LNCaP clone FGC (cell line): ENCODE data around the gene UBIAD1.
"Not testable (repeated sequence)": the region's sequence is repeated elsewhere in the genome, so short reads cannot be mapped to it uniquely, and the experiment has no call there.

ENCODE experiments used
- DNase-seq: peaks from one replicate; pipeline ENCODE4 v3.0.0-alpha.2; 2011; ENCODE audit warnings: low read depth
- H3K4me3 ChIP-seq: 2 replicates; pipeline ENCODE4 v1.5.1; 2011; ENCODE audit warnings: mild to moderate bottlenecking, low read depth, low read length, control low read depth
- TF ChIP-seq, protein P1 (sequence below): IDR thresholded peaks from 2 replicates; pipeline ENCODE4 v1.5.1; 2012; ENCODE audit warnings: mild to moderate bottlenecking; ENCODE audit not compliant: control insufficient read depth, insufficient read depth; ENCODE audit errors: extremely low read depth

UBIAD1 gene

DNA sequence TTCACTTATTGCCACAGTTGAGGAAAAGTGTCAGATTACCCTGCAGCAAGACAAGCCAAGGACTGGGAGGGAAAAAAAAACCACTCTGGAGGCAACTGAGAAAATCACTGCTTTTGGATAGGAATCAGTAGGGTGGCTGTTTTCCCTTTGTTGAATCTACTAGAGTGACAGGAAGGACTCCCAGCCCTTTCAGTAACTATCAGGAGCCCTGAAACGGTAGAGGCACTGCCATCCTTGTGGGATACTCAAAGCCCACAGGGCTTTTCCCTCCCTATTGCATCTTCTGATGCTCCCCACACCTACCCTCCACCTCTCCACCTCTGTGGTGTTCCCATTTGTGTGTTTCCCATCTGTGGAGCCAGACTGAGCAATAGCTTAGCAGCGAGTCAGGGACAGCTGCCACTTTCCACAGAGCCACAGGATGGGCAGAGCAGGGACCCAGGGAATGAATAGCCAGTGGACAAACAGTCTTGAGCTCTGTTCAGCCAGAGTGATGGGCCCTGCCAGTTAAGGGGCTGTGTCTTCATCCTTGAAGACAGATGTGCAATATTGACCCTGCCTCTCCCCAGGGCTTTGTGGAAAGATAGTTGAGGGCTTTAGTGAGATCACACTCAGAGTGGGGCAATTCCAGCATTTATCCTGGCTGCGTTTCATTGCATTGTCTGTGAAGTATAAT lies 13.9 kb downstream of the UBIAD1 start:
- no peak for DNase-seq
- TF ChIP-seq, protein P1, sequence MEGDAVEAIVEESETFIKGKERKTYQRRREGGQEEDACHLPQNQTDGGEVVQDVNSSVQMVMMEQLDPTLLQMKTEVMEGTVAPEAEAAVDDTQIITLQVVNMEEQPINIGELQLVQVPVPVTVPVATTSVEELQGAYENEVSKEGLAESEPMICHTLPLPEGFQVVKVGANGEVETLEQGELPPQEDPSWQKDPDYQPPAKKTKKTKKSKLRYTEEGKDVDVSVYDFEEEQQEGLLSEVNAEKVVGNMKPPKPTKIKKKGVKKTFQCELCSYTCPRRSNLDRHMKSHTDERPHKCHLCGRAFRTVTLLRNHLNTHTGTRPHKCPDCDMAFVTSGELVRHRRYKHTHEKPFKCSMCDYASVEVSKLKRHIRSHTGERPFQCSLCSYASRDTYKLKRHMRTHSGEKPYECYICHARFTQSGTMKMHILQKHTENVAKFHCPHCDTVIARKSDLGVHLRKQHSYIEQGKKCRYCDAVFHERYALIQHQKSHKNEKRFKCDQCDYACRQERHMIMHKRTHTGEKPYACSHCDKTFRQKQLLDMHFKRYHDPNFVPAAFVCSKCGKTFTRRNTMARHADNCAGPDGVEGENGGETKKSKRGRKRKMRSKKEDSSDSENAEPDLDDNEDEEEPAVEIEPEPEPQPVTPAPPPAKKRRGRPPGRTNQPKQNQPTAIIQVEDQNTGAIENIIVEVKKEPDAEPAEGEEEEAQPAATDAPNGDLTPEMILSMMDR = no peak
- H3K4me3 ChIP-seq = no peak overlapping the region

DNA sequence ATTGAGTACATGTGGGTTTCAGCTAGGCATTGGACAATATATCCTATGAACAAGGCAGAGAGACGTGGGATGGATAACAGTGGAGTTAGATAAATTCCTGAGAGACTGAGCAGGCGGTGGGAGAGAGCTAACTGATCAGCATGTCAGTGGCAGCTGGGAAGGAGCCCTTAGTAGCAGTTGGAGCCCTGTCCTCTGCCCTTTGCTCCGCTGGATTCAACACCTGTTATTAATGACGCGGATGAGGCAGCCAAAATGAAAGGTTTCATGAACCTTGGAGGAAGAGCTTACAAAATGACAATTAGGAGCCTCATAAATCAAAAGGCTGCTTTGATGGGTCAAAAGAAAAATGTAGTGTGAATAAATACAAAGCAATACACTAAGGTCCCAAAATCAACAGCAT lies 16.1 kb downstream of the UBIAD1 start:
- DNase-seq = no peak
- TF ChIP-seq, protein P1 = no peak
- no peak overlapping the region for H3K4me3 ChIP-seq

DNA sequence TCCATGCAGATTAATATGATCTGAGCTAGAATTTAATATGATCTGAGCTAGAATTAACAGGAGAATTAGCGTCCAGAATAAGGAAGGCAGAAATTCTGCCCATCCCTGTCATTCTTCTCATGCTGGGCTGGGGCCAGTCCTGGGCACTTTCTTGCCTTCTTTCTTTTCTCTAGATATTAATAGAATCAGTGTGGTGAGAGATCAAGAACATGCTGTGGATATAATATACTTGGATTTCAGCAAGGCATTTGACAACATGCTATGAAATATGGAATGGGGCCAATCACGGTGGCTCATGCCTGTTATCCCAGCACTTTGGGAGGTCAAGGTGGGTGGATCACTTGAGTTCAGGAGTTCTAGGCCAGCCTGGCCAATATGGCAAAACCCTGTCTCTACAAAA lies 18.1 kb downstream of the UBIAD1 start:
- no peak for DNase-seq
- TF ChIP-seq, protein P1 = no peak
- no peak overlapping the region for H3K4me3 ChIP-seq

DNA sequence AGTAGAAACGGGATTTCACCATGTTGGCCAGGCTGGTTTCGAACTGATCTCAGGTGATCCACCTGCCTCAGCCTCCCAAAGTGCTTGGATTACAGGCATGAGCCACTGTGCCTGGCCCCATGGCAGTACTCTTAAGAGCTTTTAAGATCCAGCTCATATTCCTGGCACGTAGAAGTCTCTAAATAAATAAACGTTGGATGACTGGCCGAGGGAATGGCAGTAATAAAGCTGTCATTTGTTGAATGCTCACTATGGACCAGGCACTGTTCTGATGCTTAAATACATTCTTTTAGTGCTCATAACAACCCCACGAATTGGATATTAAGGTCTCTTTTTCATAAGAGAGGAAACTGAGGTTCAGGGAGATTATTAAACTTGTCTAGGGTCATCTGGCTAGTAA lies 20.9 kb downstream of the UBIAD1 start:
- TF ChIP-seq, protein P1 = no peak
- DNase-seq = no peak
- no peak overlapping the region for H3K4me3 ChIP-seq

DNA sequence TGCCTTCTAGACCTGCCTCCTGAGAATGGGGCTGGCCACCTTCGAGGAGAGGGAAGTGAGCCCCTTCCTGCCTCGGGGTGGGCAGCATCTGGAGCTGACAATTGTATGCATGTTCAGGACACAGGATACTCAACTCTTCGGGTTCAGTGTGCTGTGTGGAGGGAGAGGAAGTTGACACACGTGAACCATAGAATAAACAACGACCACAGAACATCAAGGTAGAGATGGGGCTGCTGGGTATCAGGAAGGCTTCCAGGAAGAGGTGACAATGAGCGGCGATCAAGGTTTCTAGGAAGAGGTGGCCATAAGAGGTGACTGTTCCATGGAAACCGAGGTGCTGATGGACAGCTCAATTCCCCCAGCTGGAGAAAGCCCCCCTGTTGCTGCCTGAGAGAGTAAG lies 22.0 kb downstream of the UBIAD1 start:
- TF ChIP-seq, protein P1 = no peak
- DNase-seq = no peak
- H3K4me3 ChIP-seq = no peak overlapping the region

DNA sequence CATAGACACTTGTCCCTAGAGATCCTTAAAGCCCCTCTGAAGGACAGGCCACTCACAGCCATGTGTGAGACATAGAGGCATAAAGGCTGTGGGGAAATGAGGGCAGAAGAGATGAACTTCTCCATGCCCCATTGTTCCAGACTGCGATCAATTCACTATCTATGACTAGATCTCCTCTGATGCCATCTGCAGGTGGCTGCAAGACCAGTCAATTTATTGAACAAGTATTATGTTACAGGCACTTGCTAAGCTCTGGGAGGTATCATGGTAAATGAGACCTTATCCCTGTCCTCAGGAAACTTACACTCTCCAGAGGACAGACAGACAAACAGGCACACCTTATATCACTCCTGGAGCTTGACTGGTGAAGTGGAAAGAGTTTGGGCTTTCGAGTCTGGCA lies 22.9 kb downstream of the UBIAD1 start:
- H3K4me3 ChIP-seq = no peak overlapping the region
- TF ChIP-seq, protein P1 = no peak
- DNase-seq = no peak

DNA sequence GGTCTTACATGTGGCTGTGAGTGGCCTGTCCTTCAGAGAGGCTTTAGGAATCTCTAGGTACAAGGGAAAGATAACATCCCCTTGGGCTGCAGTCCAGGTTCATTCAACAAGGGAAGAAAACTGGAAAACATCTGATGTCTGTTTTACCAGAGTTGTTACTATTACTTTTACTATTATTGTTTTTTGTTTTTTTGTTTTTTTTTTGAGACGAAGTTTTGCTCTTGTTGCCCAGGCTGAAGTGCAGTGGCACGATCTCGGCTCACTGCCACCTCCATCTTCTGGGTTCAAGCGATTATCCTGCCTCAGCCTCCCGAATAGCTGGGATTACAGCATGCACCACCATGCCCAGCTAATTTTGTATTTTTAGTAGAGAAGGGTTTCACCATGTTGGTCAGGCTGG lies 24.8 kb downstream of the UBIAD1 start:
- H3K4me3 ChIP-seq, DNase-seq: not testable (repeated sequence)
